A549 treated with CORT108297 at 1 μM for 4 hours (cell line): ENCODE measurements around the gene PCDHA9. TPM values are rescaled to one million over a fixed set of nuclear protein-coding genes. Genes with fewer than 3 reads are reported as not detected.

ENCODE experiments used
- total RNA-seq: library from RNA; stranded (reverse); fragments of 200-300 nt; extraction: Qiagen RNA extraction; gene quantifications from 5 replicates; pipeline ENCODE4 v1.2.3, GENCODE V29; 2022

Gene PCDHA9
- total RNA-seq, 1 experiment from 2014 or later: not detected

Other genes starting within 250 kb of the PCDHA9 start
- gene CD14, start 215.2 kb upstream of the PCDHA9 start, total RNA-seq: 4.2 to 5.3 TPM (median 4.5 TPM) in 5 replicates
- 11.6 to 17.6 TPM (median 14.7 TPM) in 5 replicates for gene TMCO6, start 208.9 kb upstream of the PCDHA9 start, total RNA-seq
- gene NDUFA2, start 200.8 kb upstream of the PCDHA9 start, total RNA-seq: 101 to 133 TPM (median 119 TPM) in 5 replicates
- 83.4 to 125 TPM (median 91.1 TPM) in 5 replicates for gene IK, start 200.6 kb upstream of the PCDHA9 start, total RNA-seq
- gene WDR55, start 183.5 kb upstream of the PCDHA9 start, total RNA-seq: 27.6 to 30.9 TPM (median 29.4 TPM) in 5 replicates
- gene DND1, start 174.8 kb upstream of the PCDHA9 start, total RNA-seq: 0.44 to 1.0 TPM (median 0.92 TPM) in 5 replicates
- gene HARS1, start 157.0 kb upstream of the PCDHA9 start, total RNA-seq: 75.2 to 87.0 TPM (median 79.6 TPM) in 5 replicates
- gene HARS2, start 156.9 kb upstream of the PCDHA9 start, total RNA-seq: 33.5 to 42.3 TPM (median 40.2 TPM) in 5 replicates
- gene ZMAT2, start 147.9 kb upstream of the PCDHA9 start, total RNA-seq: 80.9 to 136 TPM (median 89.0 TPM) in 5 replicates
- gene PCDHA1, start 62.2 kb upstream of the PCDHA9 start, total RNA-seq: 0.10 to 0.27 TPM (median 0.19 TPM) in 5 replicates
- gene PCDHA2, start 53.5 kb upstream of the PCDHA9 start, total RNA-seq: 0.05 to 0.08 TPM (median 0.05 TPM) in 4 of 5 replicates, not detected in the other
- gene PCDHA3, start 47.3 kb upstream of the PCDHA9 start, total RNA-seq: 0.88 to 1.1 TPM (median 0.96 TPM) in 5 replicates
- 1.5 to 2.2 TPM (median 1.6 TPM) in 5 replicates for gene PCDHA4, start 41.3 kb upstream of the PCDHA9 start, total RNA-seq
- 0.47 to 0.79 TPM (median 0.70 TPM) in 5 replicates for gene PCDHA5, start 26.8 kb upstream of the PCDHA9 start, total RNA-seq
- 0.03 to 0.07 TPM (median 0.05 TPM) in 4 of 5 replicates, not detected in the other for gene PCDHA6, start 20.4 kb upstream of the PCDHA9 start, total RNA-seq
- gene PCDHA7, start 14.1 kb upstream of the PCDHA9 start, total RNA-seq: 0.06 to 0.15 TPM (median 0.12 TPM) in 5 replicates
- 0.02 to 0.13 TPM (median 0.05 TPM) in 5 replicates for gene PCDHA8, start 7.2 kb upstream of the PCDHA9 start, total RNA-seq
- 0.01 to 0.02 TPM (median 0.02 TPM) in 3 of 5 replicates, not detected in the others for gene PCDHA10, start 7.5 kb downstream of the PCDHA9 start, total RNA-seq
- gene PCDHA11, start 20.6 kb downstream of the PCDHA9 start, total RNA-seq: 0.08 to 0.40 TPM (median 0.10 TPM) in 5 replicates
- 2.6 to 3.4 TPM (median 3.0 TPM) in 5 replicates for gene PCDHA12, start 26.9 kb downstream of the PCDHA9 start, total RNA-seq
- gene PCDHA13, start 33.7 kb downstream of the PCDHA9 start, total RNA-seq: 0.05 to 0.20 TPM (median 0.06 TPM) in 3 of 5 replicates, not detected in the others
- 1.3 to 1.9 TPM (median 1.7 TPM) in 5 replicates for gene PCDHAC1, start 77.9 kb downstream of the PCDHA9 start, total RNA-seq
- 2.9 to 3.6 TPM (median 3.2 TPM) in 5 replicates for gene PCDHAC2, start 118.1 kb downstream of the PCDHA9 start, total RNA-seq
- not detected in 5 replicates for gene PCDHB1, start 203.0 kb downstream of the PCDHA9 start, total RNA-seq
- 3.1 to 6.7 TPM (median 3.8 TPM) in 5 replicates for gene PCDHB2, start 246.2 kb downstream of the PCDHA9 start, total RNA-seq